Activated CD4-positive, alpha-beta memory T cell treated with anti-CD3 and anti-CD28 coated beads for 36 hours (primary cell): ENCODE measurements around the gene GNG7. TPM values are rescaled to one million over a fixed set of nuclear protein-coding genes. Genes with fewer than 3 reads are reported as not detected.
A peak's percentile ranks its signal among the peaks of the same experiment; 100 is the strongest.
"Not testable (repeated sequence)": the region's sequence is repeated elsewhere in the genome, so short reads cannot be mapped to it uniquely, and the experiment has no call there.

ENCODE experiments used
- CTCF ChIA-PET: fragments of 350-600 bp; sonication (Branson Sonifier 250); formaldehyde crosslinking; loops from one replicate; lab custom pipeline; 2021; ENCODE audit warnings: antibody characterized with exemption, inconsistent platforms; lab: Charles Lee
- POLR2A ChIA-PET: fragments of 350-600 bp; sonication (Branson Sonifier 250); formaldehyde crosslinking; loops from one replicate; lab custom pipeline; 2021; ENCODE audit warnings: antibody characterized with exemption; lab: Charles Lee
- DNase-seq: peaks from one replicate; pipeline ENCODE4 v3.0.0-alpha.2; 2020
- H3K27ac Mint-ChIP-seq: one replicate; pipeline ENCODE4 v1.8.0; 2021; ENCODE audit warnings: mixed read lengths
- H3K27me3 Mint-ChIP-seq: one replicate; pipeline ENCODE4 v1.8.0; 2021; ENCODE audit warnings: mixed read lengths
- H3K36me3 Mint-ChIP-seq: one replicate; pipeline ENCODE4 v1.8.0; 2021; ENCODE audit warnings: mixed read lengths
- H3K4me1 Mint-ChIP-seq: one replicate; pipeline ENCODE4 v1.8.0; 2021; ENCODE audit warnings: low read depth, mixed read lengths
- H3K4me3 Mint-ChIP-seq: one replicate; pipeline ENCODE4 v1.8.0; 2021; ENCODE audit warnings: mild to moderate bottlenecking, mixed read lengths
- H3K9me3 Mint-ChIP-seq: one replicate; pipeline ENCODE4 v1.8.0; 2021; ENCODE audit warnings: mixed read lengths
- intact Hi-C: fragments of 100-400 bp; cut with micrococcal nuclease; formaldehyde crosslinking; loops from one replicate; pipeline ENCODE4 v1.15.1; 2023
- total RNA-seq, 2 experiments: library from RNA; stranded (reverse); gene quantifications; one replicate each; pipeline ENCODE4 v1.2.3, GENCODE V29; 2021

Gene GNG7
- total RNA-seq, 2 experiments from 2014 or later = 0.53 to 0.88 TPM

DNA sequence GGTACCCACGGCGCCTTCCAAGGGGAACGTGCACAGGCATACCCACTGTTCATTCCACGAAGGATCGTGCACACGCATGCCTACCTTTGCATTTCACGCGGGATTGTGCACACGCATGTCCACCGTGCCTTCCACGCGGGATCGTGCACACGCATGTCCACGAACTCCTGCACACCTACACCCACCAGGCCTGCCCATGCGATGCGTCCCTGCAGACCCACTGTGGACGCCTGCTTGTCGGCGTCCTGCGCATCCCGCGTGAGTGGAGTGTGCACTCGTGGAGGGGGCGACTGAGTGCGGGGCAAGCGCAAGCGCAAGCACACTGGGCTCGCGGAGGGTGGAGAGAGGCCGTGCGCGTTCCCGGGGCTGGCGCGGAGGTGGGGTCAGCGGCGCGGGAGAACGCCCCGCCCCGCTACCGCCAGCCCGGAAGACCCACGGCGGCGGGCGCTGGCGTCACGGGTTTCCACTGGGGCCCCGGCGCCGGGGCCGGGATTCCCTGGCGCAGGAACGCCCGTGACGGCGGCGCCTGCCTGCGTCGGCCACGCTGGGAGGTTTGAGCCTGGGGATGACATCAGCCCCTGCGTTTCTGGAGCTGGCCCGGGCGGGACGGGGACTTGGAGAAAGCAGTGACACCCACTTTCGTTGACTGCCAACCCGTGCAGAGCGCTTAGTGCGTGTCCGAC, 207.9 kb downstream of the GNG7 start:
- H3K9me3 Mint-ChIP-seq = no peaks in the 10 kb centered on the region
- no peak overlapping the region for H3K27ac Mint-ChIP-seq
- peaks cover 26% of the 10 kb centered on the region for H3K27me3 Mint-ChIP-seq
- H3K4me3 Mint-ChIP-seq = peak overlapping the region; percentile 59
- peak; percentile 63 for DNase-seq
- no peaks in the 10 kb centered on the region for H3K36me3 Mint-ChIP-seq
- H3K4me1 Mint-ChIP-seq = peaks cover 21% of the 10 kb centered on the region
- CTCF ChIA-PET = interaction anchor here (0.8 to 1.8 kb wide), 3 partner anchors 17 to 120 kb away, joined by 3 to 7 read pairs (median 3); no protein-coding TSS in a partner anchor
- intact Hi-C loops = no loop called here
- POLR2A ChIA-PET = interaction anchor here (2.8 kb wide), 1 partner anchor 18 kb away, joined by 21 read pairs; the partner anchor contains the start of gene GADD45B

DNA sequence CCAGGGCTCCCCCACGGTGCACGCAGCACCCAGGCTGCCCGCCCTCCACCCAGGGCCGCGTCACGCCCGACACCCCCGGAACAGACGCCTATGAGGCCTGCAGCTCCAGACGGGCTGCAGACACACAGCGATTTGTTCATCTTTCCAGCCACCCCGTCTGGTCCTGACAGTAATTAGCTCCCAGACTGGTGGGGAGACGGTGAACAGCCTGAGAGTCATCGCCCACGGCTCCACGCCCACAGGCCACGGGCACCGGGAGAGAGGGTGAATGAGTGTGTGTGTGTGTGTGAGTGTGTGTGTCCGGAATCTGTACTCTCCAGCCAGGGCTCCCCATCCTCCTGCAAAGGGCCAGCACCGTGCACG, 208.4 kb downstream of the GNG7 start:
- Mint-ChIP-seq H3K4me1 (peaks cover 23% of the 10 kb centered on the region), H3K27me3 (peaks cover 28% of the 10 kb centered on the region), H3K27ac (no peak overlapping the region), H3K4me3 (peak overlapping the region; percentile 37), H3K36me3 (no peaks in the 10 kb centered on the region), H3K9me3 (no peaks in the 10 kb centered on the region)
- POLR2A ChIA-PET = interaction anchor here (2.8 kb wide), 1 partner anchor 17 kb away, joined by 21 read pairs; the partner anchor contains the start of gene GADD45B
- intact Hi-C loops = no loop called here
- CTCF ChIA-PET = interaction anchor here (1.8 kb wide), 1 partner anchor 117 kb away, joined by 7 read pairs; no protein-coding TSS in a partner anchor
- DNase-seq = peak; percentile 29

DNA sequence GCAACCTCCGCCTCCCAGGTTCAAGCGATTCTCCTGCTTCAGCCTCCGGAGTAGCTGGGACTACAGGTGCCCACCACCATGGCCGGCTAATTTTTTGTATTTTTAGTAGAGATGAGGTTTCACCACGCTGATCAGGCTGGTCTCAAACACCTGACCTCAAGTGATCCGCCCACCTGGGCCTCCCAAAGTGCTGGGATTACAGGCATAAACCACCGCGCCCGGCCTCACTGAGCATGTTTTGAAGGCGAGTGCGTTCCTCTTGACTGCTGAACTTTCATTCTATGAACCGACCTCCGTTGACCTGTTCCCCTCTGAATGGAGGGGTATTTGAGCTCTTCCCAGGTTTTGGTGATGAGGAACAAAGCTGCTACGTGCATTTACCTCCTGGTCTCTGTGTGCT, 209.0 kb downstream of the GNG7 start:
- H3K36me3 Mint-ChIP-seq, H3K9me3 Mint-ChIP-seq, DNase-seq, intact Hi-C loops, H3K27ac Mint-ChIP-seq: not testable (repeated sequence)
- peak overlapping the region; percentile 16 for H3K4me3 Mint-ChIP-seq
- CTCF ChIA-PET = interaction anchor here (1.8 kb wide), 1 partner anchor 118 kb away, joined by 7 read pairs; no protein-coding TSS in a partner anchor
- POLR2A ChIA-PET = interaction anchor here (2.8 kb wide), 1 partner anchor 17 kb away, joined by 21 read pairs; the partner anchor contains the start of gene GADD45B
- peaks cover 27% of the 10 kb centered on the region for H3K4me1 Mint-ChIP-seq
- peaks cover 32% of the 10 kb centered on the region for H3K27me3 Mint-ChIP-seq

DNA sequence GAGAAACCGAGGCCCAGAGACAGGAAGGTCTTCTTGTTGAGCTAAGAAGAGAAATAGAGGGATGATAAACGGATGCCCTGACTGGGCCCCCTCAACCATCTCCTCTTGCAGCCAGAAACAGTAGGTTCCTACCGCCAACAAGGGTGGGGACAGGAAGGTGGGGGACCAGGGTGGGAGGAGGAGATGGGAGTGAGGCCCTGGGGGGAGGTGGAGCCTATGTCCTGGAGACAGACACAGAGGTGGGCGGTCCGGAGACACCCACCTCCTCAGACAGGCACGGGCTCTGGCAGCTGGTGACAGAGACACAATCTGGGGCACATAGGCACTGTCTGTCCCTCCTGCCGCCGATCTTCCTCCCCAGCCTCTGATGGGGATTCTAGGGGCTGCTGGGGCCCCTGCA, 209.6 kb downstream of the GNG7 start:
- H3K4me3 Mint-ChIP-seq = no peak overlapping the region
- peak overlapping the region; percentile 32 for H3K27ac Mint-ChIP-seq
- peaks cover 27% of the 10 kb centered on the region for H3K4me1 Mint-ChIP-seq
- H3K36me3 Mint-ChIP-seq = no peaks in the 10 kb centered on the region
- no peaks in the 10 kb centered on the region for H3K9me3 Mint-ChIP-seq
- intact Hi-C loops = no loop called here
- POLR2A ChIA-PET = no interaction called here
- peaks cover 35% of the 10 kb centered on the region for H3K27me3 Mint-ChIP-seq
- CTCF ChIA-PET = no interaction called here
- DNase-seq = no peak

DNA sequence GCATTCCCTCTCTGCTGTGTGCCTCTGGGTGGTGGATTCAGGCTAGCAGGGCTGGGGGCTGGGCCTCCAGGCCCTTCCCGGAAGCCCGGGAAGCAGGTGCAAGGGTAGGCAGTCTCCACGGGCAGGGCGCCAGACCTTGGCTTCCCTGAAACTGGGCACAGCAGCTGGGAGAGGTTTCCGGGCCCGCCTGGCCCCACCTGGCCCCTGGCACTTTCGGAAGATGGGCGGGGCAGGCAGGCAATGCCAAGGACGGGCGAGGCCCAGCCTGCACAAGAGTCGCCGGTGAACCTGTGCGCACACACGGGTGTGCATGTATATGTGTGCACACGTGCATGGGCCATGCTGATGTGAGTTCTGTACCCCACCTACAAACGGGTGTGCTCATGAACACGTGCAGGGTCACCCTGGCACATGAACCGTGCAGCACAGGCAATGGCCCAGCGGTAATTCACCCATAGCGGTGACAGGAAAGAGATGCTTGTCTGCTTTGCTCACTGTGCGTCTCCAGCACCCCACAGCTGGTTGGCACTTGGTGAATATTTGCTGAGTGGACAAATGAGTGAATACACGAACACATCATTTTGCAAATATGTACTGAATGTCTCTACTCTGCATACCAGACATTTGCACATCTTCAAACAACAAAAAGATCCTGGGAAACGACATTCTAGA, 211.2 kb downstream of the GNG7 start:
- ChIA-PET POLR2A (no interaction called here), CTCF (no interaction called here)
- Mint-ChIP-seq H3K27ac (no peak overlapping the region), H3K9me3 (no peaks in the 10 kb centered on the region), H3K4me3 (no peak overlapping the region), H3K27me3 (peaks cover 40% of the 10 kb centered on the region), H3K36me3 (no peaks in the 10 kb centered on the region), H3K4me1 (peaks cover 27% of the 10 kb centered on the region)
- intact Hi-C loops = no loop called here
- no peak for DNase-seq

DNA sequence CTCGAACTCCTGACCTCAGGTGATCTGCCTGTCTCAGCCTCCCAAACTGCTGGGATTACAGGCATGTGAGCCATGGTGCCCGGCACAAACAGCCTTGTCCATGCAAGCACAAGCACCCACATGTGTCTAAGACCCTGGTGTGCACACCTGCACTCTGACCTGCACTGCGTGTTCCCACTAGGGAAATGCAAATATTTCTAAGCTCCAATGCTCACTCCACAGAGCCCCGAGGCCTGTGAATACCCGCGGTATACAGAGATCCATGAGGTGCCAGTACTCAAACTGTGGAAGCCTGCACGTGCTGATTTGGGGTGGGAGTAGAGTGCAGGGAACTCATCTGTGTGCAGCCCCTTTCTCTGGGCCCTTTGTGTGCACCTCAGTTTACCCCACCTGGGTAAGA, 211.8 kb downstream of the GNG7 start:
- Mint-ChIP-seq H3K27ac (no peak overlapping the region), H3K9me3 (no peaks in the 10 kb centered on the region), H3K36me3 (no peaks in the 10 kb centered on the region), H3K4me1 (peaks cover 21% of the 10 kb centered on the region), H3K4me3 (no peak overlapping the region), H3K27me3 (peaks cover 42% of the 10 kb centered on the region)
- ChIA-PET POLR2A (no interaction called here), CTCF (no interaction called here)
- intact Hi-C loops = no loop called here
- no peak for DNase-seq

DNA sequence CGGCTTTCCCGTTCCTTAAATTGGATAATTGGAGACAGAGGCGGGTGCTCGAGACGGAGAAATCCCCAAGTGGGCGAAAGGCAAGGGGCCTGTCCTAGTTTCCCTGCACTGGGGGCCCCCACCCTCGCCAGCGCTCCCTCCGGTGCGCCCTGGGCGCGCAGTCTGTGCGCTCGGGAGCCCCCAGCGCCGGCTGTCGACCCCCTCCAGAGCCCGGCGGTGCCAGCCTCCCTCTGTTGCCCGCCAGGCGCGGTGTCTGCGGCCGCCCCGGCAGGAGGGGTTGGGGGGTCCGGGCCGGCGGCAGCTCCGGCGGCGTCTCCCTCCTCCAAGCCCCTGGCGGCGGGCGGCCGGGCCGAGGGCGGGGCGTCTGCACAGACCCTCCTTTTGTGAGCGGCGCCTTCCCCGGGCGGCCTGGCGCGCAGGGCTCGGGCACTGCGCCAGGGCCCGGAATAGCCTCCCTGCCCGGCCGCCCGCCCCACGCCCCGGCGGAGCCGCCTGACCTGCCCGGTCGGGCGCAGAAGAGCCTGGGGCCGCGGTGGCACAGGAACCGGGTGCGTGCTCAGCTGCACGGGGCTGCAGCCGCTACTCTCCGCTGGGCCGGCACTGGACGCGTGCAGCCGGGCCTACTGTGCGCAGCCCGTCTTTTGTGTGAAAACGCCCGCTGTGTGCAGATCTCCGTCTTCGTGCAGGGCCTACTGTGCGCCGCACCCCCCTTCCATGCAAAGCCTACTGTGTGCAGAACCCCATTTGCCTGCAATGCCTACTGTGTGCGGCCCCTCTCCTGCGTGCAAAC, 213.4 kb downstream of the GNG7 start:
- DNase-seq = no peak
- Mint-ChIP-seq H3K27me3 (peaks cover 42% of the 10 kb centered on the region), H3K36me3 (no peaks in the 10 kb centered on the region), H3K4me1 (peaks cover 22% of the 10 kb centered on the region), H3K9me3 (peaks cover 2% of the 10 kb centered on the region), H3K4me3 (peak overlapping the region; percentile 12), H3K27ac (no peak overlapping the region)
- ChIA-PET CTCF (interaction anchor here (0.6 to 0.9 kb wide), 2 partner anchors 68 to 472 kb away, joined by 3 read pairs; no protein-coding TSS in a partner anchor), POLR2A (no interaction called here)
- intact Hi-C loops = no loop called here

DNA sequence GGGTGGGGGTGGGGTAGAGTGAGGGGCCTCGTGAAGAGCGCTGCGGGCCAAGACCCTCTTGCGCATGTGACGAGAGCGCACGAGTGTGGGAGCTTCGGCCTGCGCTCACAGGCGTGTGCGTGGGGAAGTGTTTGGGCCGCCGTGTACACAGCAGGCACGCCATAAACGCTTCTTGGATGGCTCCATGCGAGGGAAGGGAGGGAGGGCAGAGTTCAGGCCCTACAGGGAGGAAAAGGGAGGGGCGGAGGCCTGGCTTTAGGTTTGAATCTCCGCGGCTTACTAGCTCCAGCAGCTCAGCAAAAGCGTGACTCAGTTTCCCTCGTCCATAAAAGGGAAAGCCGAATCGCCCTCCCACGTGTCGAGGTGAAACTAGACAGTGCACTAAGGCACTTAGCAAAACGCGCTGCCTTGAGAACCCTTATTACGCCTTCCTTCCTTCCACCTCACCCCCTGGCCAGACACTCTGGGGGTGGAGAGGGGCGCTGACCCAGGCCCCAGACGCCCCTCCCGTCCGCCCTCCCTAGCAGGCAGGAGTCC, 214.0 kb downstream of the GNG7 start:
- H3K4me1 Mint-ChIP-seq = peaks cover 16% of the 10 kb centered on the region
- DNase-seq = peak; percentile 16
- no peak overlapping the region for H3K27ac Mint-ChIP-seq
- H3K4me3 Mint-ChIP-seq = peak overlapping the region; percentile 12
- ChIA-PET CTCF (interaction anchor here (0.9 kb wide), 1 partner anchor 69 kb away, joined by 3 read pairs; no protein-coding TSS in a partner anchor), POLR2A (interaction anchor here (1.6 kb wide), 1 partner anchor 12 kb away, joined by 4 read pairs; the partner anchor contains the start of gene GADD45B)
- peaks cover 35% of the 10 kb centered on the region for H3K27me3 Mint-ChIP-seq
- intact Hi-C loops = no loop called here
- H3K36me3 Mint-ChIP-seq = no peaks in the 10 kb centered on the region
- peaks cover 8% of the 10 kb centered on the region for H3K9me3 Mint-ChIP-seq

DNA sequence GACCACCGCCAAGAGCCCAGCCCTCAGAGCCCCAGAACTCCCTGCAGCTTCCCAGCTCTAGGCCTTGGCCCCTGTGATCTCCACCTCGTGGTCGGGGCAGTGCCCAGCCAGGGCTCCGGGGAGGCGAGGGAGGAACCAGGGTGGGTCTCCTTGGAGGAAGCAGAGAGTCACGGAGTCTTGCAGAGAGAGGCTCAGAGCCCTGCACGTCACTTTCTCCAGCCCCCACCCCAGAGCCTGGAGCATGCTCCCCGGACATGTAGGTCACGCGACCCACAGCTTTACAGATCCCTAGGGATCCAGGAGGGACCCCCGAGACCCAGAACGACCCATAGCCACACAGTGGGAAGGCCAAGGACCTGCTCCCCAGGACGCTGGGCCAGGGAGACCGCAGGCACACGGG, 214.7 kb downstream of the GNG7 start:
- ChIA-PET CTCF (interaction anchor here (0.9 kb wide), 1 partner anchor 69 kb away, joined by 3 read pairs; no protein-coding TSS in a partner anchor), POLR2A (interaction anchor here (1.6 kb wide), 1 partner anchor 11 kb away, joined by 4 read pairs; the partner anchor contains the start of gene GADD45B)
- intact Hi-C loops = no loop called here
- Mint-ChIP-seq H3K27me3 (peaks cover 35% of the 10 kb centered on the region), H3K9me3 (peaks cover 15% of the 10 kb centered on the region), H3K4me3 (no peak overlapping the region), H3K4me1 (peaks cover 16% of the 10 kb centered on the region), H3K27ac (no peak overlapping the region), H3K36me3 (peaks cover 3% of the 10 kb centered on the region)
- no peak for DNase-seq

DNA sequence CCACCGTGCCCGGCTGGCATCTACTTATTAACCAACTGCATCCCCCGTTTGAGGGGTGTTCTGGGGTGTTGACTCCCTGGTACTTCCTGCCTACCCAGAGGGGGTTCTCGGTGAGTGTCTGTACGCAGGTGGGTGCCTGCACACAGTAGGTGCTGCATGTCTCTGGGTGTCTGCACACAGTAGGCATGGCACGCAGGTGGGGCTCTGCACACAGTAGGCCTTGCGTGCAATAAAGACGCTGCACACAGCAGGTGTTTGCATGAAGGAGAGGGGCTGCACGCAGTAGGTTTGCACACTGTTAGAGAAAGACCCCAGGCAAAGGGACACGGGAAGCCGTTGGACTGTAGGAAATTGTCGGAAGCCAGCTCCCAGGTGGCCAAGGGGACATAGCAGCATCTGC, 215.4 kb downstream of the GNG7 start:
- peaks cover 7% of the 10 kb centered on the region for H3K36me3 Mint-ChIP-seq
- ChIA-PET CTCF (no interaction called here), POLR2A (interaction anchor here (1.6 kb wide), 1 partner anchor 11 kb away, joined by 4 read pairs; the partner anchor contains the start of gene GADD45B)
- peaks cover 21% of the 10 kb centered on the region for H3K9me3 Mint-ChIP-seq
- H3K4me1 Mint-ChIP-seq = peaks cover 16% of the 10 kb centered on the region
- peaks cover 30% of the 10 kb centered on the region for H3K27me3 Mint-ChIP-seq
- no peak for DNase-seq
- H3K27ac Mint-ChIP-seq = peak overlapping the region; percentile 8
- no peak overlapping the region for H3K4me3 Mint-ChIP-seq
- intact Hi-C loops = no loop called here

DNA sequence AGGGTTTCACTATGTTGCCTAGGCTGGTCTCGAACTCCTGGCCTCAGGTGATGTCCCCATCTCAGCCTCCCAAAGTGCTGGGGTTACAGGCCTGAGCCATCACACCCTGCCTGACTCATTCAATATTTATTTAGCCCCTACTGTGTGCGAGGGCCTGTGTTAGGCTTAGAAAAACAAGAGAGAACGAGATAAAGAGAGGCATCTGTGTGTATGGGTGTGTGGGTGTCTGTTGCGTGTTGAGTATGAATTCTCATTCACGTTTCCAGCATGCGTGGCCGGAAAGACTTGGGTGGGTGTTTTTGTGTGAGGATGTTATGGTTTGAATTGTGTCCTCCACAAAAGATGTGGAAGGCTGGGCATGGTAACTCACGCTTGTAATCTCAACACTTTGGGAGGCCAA, 217.1 kb downstream of the GNG7 start:
- intact Hi-C loops = no loop called here
- Mint-ChIP-seq H3K9me3 (peaks cover 28% of the 10 kb centered on the region), H3K4me3 (no peak overlapping the region), H3K36me3 (peaks cover 7% of the 10 kb centered on the region), H3K27ac (no peak overlapping the region), H3K4me1 (peaks cover 16% of the 10 kb centered on the region), H3K27me3 (peaks cover 20% of the 10 kb centered on the region)
- ChIA-PET CTCF (no interaction called here), POLR2A (no interaction called here)
- DNase-seq = no peak
